Hepatic stellate cell (primary cell): ENCODE results near the gene PTCD1.
"Not testable (repeated sequence)": the region's sequence is repeated elsewhere in the genome, so short reads cannot be mapped to it uniquely, and the experiment has no call there.

Experiments used
- DNase-seq: peaks from one replicate; pipeline ENCODE4 v3.0.0; 2011; ENCODE audit warnings: low spot score

Gene PTCD1

DNA sequence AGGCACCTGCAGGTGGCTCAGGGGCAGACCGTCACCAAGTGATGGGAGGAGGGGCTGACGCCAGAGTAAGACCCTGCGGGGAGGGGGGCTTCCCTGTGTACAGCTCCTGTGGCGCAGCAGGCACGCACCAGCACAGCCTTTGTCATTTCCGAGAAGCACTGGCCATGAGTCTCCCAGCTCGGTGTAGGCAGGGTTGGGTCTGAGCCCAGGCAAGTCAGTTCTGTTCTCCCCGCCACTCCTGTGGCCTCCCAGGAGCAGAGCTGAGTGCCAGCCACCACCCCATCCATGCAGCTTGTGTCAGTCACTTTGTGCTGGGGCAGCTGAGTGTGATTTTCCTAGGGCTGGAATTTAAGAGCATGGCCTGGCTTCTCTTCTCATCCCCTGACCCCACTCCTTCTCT is 13.3 kb upstream of the PTCD1 start:
- no peak for DNase-seq

DNA sequence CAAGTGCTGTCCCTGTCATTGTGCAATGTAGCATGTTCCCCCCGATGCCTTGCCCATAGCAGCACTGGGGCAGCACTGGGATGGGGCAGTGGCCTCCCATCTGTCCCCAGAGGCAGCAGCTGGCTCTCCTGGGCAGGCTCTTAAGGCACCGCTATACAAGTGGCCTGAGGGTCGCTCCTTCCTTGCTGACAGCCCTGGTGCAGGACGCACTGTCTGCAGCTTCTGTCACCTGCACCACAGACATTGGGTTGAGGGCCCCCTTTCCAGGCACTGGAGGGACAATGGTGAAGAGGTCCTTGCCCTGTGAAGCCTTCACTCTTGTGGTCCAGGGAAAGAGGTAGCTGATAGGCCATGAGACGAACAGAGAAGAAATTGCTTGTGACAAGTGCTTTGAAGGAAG is 10.7 kb upstream of the PTCD1 start:
- no peak for DNase-seq

DNA sequence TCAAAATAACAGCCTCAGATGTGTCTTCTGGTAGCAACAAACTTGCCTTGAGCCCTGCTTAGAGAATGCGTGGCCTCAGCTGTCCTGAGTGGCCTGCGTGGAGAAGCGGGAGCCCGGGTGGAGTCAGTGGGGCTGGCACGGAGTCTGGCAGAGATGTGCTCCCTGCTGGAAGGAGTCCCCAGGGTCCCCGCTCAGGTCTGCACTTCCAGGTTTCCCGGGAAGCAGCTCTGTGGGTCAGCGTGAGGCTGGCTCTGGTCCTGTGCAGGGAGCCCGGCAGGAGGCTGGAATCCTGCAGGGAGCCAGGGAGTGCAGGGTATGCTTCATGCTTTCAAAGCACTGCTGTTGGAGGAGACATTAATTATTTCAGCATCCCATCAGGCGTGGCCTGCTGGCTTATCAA is 10.3 kb upstream of the PTCD1 start:
- DNase-seq: no peak

DNA sequence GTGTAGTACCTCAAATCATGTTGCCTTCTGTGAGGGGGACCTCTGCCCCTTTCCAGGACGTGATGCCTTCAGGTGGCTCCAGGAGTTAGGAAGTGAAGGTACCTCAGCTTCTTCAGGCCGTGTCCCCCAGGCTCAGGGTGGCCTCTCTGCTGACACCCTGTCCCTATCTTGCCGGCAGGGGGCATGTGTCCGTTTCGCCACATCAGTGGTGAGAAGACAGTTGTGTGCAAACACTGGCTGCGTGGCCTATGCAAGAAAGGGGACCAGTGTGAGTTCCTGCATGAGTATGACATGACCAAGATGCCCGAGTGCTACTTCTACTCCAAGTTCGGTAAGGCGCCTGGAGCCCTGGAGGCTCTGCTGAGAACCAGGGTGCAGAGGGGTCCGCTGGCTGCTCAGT is 9.3 kb upstream of the PTCD1 start:
- peak; percentile 38 for DNase-seq

DNA sequence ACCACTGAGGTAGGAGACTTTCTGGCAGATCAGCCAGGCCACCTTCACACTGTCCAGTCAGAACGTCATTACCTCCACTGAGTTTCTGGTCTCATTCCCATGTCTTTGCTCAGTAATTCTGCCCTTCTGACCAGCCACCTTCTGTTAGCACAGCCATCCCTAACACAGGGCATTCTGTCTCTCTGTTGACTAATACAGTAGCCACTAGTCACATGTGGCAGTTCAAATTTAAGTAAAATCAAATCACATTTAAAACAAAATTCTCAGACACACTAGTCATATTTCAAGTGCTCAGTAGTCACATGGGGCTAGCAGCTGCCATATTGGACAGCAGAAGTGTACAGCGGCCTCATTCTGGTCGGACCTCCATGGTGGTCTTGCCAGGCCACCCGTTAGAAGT is 7.5 kb upstream of the PTCD1 start:
- no peak for DNase-seq

DNA sequence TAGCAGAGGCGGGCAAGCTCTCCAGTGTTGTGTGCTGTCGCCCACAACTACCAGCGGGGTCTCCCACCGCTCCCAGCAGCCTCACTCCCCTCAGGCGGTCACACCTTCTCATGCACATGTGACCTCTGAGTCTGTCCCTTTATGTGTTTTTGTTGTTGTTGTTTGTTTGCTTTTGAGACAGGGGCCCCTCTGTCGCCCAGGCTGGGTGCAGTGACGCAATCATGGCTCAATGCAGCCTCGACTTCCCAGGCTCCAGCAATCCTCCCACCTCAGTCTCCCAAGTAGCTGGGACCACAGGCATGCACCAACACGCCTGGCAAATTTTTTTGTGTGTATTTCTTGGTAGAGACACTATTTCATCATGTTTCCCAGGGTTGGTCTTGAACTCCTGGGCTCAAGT is 1.6 kb upstream of the PTCD1 start:
- no peak for DNase-seq

DNA sequence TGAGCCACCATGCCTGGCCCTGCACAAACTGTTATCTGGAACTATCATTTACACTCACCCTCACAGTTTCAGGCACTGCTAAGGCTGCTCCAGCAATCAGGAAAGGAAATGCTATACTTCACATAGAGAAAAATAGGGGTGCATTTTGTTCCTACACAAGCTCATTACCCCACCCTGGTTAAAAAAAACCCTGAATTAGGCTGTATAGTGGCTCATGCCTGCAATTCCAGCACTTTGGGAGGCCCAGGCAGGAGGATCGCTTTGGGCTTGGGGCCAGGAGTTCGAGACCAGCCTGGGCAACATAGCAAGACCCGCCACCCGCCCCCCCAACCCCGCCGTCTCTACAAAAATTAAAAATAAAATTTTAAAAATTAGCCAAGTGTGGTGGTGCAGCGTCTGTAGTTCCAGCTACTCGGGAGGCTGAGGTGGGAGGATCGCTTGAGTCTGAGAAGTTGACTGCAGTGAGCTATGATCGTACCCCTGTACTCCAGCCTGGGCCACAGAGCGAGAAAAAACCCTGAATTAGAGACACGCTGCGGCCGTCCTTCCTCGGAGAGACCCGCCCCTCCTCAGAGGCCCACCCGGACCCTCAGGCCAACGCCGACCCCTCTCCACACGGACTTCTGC is 539 bp downstream of the PTCD1 start:
- DNase-seq: no peak

DNA sequence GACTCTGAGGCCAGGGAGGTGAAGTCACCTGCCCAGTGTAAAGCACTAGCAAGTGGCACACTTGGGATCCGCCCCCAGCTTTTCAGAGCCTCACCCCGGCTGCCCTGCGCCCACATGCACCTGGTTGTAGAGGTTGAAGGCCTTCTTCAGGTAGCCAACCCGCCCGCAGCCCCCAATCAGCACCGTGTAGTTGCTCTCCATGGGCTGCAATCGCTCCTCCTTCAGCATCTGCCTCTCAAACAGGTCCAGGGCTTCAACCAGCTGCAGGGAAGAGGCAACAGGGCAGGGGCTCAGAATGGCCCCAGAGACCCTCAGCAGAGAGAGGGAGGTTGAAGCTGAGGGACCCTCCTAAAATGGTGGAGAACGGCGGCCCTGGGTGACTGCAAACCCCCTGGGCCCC is 5.4 kb downstream of the PTCD1 start:
- DNase-seq: no peak

DNA sequence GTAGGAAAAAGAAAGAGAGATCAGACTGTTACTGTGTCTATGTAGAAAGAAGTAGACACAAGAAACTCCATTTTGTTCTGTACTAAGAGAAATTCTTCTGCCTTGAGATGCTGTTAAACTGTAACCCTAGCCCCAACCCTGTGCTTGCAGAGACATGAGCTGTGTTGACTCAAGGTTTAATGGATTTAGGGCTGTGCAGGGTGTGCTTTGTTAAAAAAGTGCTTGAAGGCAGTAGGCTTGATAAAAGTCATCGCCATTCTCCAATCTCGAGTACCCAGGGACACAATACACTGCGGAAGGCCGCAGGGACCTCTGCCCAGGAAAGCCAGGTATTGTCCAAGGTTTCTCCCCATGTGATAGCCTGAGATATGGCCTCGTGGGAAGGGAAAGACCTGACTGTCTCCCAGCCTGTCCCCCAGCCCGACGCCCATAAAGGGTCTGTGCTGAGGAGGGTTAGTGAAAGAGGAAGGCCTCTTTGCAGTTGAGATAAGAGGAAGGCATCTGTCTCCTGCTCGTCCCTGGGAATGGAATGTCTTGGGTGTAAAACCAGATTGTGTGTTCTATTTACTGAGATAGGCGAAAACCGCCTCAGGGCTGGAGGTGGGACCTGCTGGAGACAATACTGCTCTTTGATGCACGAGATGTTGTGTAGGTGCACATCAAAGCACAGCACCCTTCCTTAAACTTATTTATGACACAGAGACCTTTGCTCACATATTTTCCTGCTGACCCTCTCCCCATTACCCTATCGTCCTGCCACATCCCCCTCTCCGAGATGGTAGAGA is 6.7 kb downstream of the PTCD1 start:
- DNase-seq: not testable (repeated sequence)

DNA sequence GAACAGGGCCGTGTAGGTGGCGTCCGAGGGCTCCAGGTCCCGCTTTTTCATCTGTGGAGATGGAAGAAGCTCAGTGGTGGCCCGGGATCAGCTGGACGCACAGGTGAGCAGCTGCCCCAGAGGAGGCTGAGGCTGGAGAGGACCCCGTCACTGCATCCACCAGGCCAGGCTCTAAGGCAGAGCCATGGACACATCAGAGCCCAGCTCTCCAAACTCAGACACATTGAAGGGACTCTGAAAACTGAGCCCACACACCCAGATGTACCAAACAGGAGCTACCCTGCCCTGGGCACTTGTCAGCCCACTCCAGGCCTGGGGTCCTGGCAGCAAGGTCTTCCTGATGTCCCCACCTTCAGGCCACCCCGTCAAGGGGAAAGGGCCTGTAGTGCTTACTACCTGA is 8.8 kb downstream of the PTCD1 start:
- no peak for DNase-seq

DNA sequence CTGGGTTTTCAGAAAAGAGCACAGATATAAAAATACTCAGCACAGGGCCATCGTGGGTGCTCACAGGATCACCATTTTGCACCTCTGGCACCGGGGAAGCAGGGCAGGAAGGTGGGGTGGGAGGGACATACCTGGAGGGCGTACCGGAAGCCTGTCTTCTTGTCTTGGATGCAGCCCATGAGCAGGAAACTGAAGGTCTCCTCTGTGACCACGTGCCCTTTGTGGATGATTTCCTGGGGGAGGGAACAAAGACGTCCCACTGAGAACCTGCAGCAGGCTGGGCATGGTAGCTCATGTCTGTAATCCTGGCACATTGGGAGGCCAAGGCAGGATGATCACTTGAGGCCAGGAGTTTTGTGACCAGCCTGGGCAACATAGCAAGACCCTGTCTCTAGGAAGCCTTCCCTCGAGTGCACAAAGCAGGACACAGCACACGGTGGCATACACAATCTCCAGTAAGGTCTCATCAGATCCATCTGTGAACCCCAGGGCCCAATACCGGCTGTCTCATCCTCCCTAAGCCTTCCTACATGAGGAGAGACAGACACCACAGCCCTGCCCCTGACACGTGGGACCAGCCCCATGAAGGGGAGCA is 9.5 kb downstream of the PTCD1 start:
- no peak for DNase-seq

DNA sequence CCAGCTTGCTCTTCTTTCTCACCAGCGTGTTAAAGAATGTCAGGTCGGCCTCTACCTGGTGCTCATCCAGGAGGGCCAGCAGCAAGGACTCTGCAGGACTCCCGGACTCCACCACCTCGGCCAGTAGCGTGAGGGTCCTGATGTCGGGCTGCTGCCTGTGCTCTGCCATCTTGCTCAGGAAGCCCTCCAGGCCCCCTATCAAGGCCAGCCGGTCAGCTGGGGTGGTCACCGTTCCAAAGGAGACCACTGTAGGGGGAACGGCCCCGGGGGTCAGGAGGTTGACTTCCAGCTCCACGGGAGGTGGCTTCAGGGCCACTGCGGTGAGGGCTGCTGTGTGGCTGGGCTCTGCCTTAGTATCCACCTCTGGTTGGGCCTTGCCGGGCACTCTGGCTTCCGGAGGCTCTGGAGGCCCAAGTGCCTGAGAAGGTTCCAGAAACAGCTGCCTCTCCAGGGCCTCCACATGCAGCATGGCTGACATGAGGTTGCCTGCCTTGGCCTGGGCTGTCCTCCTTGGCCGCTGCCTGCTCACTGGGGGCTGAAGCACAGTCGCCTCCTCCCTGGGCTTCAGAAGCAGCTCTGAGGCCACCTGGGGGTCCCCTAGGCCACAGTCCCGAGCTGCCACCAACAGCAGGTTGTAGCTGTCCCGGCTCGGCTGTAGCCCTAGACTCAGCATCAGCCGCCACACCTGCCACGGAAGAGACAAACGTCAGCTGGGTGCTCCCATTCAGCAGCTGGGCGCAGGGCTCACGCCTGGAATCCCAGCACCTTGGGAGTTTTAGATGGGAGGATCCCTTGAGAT is 13.5 kb downstream of the PTCD1 start:
- no peak for DNase-seq

DNA sequence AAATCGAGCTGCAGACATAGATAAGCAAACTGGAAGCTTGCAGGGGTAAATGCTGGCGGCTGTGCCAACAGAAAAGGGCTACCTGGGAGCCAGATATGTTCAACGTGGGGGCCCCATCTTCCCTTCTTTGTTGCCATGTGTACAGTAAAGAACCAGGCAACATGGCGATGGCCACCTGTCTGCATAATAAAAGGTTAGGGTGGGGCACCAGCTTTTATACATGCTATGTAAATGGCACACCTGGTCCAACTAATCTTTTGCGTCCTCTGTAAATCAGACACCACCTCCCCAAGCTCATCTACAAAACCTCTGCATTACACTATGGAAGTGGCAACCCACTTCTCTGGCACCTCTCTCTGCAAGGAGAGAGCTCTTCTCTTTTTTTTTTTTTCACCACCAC is 16.0 kb downstream of the PTCD1 start:
- DNase-seq: no peak

DNA sequence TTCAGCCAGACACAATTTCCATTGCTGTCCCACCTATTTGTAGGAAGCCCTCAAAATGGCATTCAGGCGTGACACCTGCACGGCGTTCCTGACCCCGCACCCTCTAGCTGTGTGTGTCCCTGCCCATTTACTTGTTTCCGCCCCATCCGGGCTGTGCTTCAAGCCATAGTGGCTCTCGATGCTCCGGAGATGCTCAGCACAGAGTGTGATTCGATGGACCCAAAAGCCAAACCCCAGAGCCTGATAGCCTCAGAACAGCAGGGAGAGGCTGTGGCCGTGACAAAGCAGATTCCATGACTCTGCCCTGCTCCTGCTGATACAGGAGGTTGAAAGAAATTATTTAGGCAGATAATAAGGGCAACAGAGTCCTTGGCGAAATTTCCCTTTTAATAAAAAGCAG is 16.4 kb downstream of the PTCD1 start:
- DNase-seq: no peak

DNA sequence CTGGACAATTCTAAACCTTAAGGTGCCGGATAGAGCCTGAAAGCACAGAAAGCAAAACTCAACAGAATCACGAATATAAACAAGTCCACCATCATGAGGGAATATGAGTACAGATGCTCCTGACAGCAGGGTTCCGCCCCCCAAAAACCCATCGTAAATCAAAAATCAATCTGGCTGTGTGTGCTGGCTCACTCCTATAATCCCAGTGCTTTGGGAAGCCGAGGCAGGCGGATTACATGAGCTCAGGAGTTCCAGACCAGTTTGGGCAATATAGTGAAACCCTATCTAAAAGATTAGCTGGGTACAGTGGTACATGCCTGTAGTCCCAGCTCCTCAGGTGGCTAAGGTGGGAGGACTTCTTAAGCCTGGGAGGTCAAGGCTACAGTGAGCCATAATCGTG is 17.6 kb downstream of the PTCD1 start:
- no peak for DNase-seq

DNA sequence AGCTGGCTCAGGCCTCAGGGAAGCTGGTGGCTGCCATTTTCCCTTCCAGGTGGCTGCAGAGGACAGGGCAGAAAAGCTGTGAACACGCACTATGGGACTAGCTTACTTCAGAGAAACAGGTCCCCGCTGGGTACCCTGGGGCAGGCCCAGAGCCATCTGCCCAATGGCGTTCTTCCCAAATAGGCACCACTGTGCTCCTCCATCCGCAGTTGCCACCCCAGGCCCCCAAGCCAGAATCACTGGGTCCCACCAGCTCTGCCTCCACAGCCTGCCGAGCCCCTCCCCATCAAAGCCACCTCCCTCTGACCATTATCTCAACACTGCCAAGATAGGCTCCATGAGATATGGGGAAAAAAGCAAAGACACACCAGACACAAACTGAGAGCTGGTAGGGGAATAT is 18.4 kb downstream of the PTCD1 start:
- DNase-seq: no peak

DNA sequence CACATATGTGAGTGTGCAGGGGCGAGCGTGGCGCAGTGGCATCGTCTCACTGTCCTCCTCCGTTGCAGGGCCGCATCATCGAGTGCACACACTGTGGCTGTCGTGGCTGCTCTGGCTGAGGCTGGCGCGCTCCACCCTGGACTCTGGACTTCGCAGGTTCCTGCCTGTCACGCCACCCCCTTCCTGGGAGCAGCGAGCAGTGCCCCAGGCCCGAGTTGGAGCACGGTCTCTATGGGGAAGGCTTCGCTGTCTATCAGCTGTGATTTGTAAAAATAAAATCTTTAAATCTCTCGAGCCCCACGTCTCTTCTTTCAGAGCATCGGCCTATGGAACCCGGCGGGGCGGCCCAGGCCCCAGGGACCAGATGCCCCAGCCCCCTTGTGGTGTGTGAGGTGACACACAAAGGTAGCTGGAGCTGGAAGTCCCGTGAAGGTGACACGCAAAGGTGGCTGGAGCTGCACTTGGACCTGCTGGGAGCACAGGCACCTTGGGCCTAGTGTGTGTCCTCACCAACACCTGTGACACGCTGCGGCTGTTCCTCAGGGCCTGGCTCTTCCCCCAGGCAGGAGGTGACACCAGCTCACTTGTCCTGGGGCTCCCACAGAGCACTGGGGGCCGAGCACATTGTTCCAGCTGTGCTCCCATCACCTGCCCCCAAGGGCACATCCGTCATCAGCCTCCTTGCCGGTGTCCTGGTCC is 19.1 kb downstream of the PTCD1 start:
- no peak for DNase-seq

DNA sequence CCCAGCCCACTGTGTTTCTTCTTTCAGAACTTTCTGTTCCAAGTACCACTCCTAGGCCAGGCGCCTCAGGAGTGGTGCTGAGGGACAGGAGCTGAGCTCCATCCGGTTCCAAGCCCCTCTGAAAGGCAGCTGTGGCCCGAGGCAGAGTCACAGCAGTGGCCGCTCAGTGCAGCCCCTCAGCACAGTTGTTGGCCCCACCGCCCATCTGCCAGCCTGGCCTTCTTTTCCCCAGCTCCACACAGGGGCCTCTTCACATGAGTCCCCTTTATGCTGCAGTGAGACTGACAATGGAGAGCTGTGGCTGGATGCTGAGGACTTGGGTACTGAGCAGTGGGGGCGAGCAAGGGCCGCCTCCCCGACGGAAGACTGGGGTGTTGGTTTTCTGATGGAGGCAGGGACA is 20.3 kb downstream of the PTCD1 start:
- no peak for DNase-seq

DNA sequence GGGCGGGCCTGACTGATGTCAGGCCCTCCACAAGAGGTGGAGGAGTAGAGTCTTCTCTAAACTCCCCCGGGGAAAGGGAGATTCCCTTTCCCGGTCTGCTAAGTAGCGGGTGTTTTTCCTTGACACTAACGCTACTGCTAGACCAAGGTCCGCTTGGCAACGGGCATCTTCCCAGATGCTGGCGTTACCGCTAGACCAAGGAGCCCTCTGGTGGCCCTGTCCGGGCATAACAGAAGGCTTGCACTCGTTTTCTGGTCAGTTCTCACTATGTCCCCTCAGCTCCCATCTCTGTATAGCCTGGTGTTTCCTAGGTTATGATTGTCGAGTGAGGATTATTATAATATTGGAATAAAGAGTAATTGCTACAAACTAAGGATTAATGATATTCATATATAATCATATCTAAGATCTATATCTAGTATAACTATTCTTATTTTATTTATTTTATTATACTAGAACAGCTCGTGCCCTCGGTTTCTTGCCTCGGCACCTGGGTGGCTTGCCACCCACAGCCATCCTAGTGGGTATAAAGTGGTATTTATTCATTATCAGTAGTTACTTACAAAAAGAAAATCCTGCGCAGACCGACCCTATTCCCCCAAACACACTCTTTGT is 23.0 kb downstream of the PTCD1 start:
- not testable (repeated sequence) for DNase-seq

DNA sequence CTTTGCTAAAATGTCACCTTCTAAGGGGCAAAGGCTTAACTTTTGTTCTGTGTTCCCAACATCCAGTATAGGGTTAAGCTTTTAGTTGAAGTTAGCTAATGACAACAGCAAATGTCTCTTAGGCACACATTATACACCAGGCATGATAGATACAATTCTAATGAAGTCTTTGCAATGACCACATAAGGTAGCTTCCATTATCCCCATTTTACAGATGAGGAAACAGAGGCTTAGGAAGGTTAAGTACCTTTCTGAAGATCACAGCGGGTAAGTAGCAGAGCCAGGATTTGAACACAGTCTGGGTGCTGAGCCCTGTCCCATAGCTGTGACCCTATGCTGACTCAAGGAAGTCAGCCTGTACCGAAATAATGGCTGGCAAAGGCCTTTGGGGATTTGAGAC is 28.0 kb downstream of the PTCD1 start:
- no peak for DNase-seq

DNA sequence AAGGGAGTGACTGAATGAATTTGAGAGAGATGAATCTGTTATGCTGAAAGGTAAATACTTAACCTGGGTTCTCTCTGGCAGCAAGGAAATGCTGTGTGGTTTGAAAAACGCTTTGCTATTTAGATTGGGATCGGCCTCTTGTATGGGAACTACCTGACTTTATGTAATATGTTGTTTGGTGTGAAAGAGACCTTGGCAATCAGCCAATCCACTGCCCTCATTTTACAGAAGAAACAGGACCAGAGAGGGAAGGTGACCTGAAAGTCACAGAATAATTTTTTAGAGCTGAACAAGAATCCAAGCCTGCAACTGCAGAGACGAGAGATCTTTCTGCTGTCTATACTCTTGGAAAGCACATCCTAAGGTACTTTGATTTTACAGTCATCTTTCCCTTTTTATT is 28.8 kb downstream of the PTCD1 start:
- no peak for DNase-seq

DNA sequence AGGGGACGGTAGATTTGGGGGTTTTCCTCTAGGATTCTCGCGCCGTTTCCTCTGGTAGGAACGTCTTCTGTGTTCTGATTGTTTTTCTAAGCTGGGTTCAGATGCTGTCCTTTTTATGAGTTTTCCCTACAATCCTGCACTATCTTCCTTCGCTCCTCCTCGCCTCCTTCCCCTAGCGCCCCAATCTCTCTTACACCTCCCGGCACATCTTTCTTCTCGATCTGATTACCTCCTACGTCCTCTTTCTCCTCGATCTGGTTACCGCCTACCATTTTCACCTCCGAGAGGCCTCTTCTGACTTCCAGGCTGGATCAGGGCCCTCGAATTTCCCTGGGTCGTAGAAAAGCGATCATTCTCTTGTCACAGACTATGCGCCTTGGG is 29.4 kb downstream of the PTCD1 start:
- DNase-seq: no peak
